Liver (tissue), 3 donors: ENCODE data around the gene BTN2A1.

ENCODE experiments used
- GABPA ChIP-seq, 2 donors: IDR thresholded peaks in 1 of 2; conservative IDR thresholded peaks in 1 of 2; 2 replicates each; pipeline ENCODE4 v1.6.1; 2016; ENCODE audit warnings: antibody characterized with exemption in 2 of 2, mild to moderate bottlenecking in 1 of 2, moderate library complexity in 1 of 2
- RAD21 ChIP-seq, 2 donors: IDR thresholded peaks; 2 replicates each; pipeline ENCODE4 v1.6.1; 2016; ENCODE audit warnings: antibody characterized with exemption in 2 of 2, mild to moderate bottlenecking in 2 of 2
- TF ChIP-seq, protein P1 (sequence below): fragments of 150-350 bp; IDR thresholded peaks from 2 replicates; pipeline ENCODE4 v1.5.1; 2017; ENCODE audit warnings: improper control_type of control experiment, low read depth, low read length; ENCODE audit not compliant: missing input control
- TF ChIP-seq, protein P2 (sequence below): IDR thresholded peaks from 2 replicates; pipeline ENCODE4 v1.6.1; 2016; ENCODE audit warnings: antibody characterized with exemption
- donor health status: healthy.
- donor health status: healthy.

- TF ChIP-seq, protein P1, sequence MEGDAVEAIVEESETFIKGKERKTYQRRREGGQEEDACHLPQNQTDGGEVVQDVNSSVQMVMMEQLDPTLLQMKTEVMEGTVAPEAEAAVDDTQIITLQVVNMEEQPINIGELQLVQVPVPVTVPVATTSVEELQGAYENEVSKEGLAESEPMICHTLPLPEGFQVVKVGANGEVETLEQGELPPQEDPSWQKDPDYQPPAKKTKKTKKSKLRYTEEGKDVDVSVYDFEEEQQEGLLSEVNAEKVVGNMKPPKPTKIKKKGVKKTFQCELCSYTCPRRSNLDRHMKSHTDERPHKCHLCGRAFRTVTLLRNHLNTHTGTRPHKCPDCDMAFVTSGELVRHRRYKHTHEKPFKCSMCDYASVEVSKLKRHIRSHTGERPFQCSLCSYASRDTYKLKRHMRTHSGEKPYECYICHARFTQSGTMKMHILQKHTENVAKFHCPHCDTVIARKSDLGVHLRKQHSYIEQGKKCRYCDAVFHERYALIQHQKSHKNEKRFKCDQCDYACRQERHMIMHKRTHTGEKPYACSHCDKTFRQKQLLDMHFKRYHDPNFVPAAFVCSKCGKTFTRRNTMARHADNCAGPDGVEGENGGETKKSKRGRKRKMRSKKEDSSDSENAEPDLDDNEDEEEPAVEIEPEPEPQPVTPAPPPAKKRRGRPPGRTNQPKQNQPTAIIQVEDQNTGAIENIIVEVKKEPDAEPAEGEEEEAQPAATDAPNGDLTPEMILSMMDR, result no peak
- TF ChIP-seq GABPA (IDR thresholded peaks at IDR 0.05 in 1 of 2, conservative IDR thresholded peaks at IDR 0.05 in 1 of 2), result no peak
- TF ChIP-seq, protein P2, sequence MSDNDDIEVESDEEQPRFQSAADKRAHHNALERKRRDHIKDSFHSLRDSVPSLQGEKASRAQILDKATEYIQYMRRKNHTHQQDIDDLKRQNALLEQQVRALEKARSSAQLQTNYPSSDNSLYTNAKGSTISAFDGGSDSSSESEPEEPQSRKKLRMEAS, result no peak
- TF ChIP-seq RAD21 (IDR thresholded peaks at IDR 0.05), result no peak
Observed at GRCh38 chr6:26415791-26416190, 42.0 kb upstream of the BTN2A1 start.
